Cardiac muscle cell (in vitro differentiated cells and primary cell): ENCODE data around the gene PRKCA. TPM values are rescaled to one million over a fixed set of nuclear protein-coding genes. Genes with fewer than 3 reads are reported as not detected.

Experiments used
- DNase-seq, 2 donors: peaks; one replicate each; pipeline versions ENCODE4 v3.0.0 to v3.0.0-alpha.2; 2010 to 2017; ENCODE audit warnings: low read depth in 1 of 2, low spot score in 1 of 2
- H3K27ac ChIP-seq: fragments of 200-600 bp; sonication (generic); 2 replicates; pipeline ENCODE4 v1.5.1; 2016
- H3K27me3 ChIP-seq: fragments of 200-600 bp; sonication (generic); 2 replicates; pipeline ENCODE4 v1.6.0; 2016; ENCODE audit warnings: control low read depth
- H3K36me3 ChIP-seq: fragments of 200-600 bp; sonication (generic); 2 replicates; pipeline ENCODE4 v1.5.1; 2016; ENCODE audit warnings: control low read depth
- H3K4me1 ChIP-seq: fragments of 200-600 bp; sonication (generic); 2 replicates; pipeline ENCODE4 v1.8.1; 2017; ENCODE audit warnings: low read depth, mild to moderate bottlenecking, mixed run types
- H3K4me3 ChIP-seq: fragments of 200-600 bp; sonication (generic); 2 replicates; pipeline ENCODE4 v1.5.1; 2016; ENCODE audit warnings: mild to moderate bottlenecking
- H3K9me3 ChIP-seq: fragments of 200-600 bp; sonication (generic); 2 replicates; pipeline ENCODE4 v1.5.1; 2017; ENCODE audit warnings: low read depth, mild to moderate bottlenecking, control low read depth
- CTCF ChIP-seq: IDR thresholded peaks from 2 replicates; pipeline ENCODE4 v1.5.1; 2012; ENCODE audit warnings: low read depth, mild to moderate bottlenecking, low read length
- polyA plus RNA-seq: library from polyadenylated mRNA; unstranded; fragments of >200 nt; fragmentation: Nextera tagmentation; extraction: Ambion mirVana; gene quantifications from 2 replicates; pipeline ENCODE4 v1.2.1, GENCODE V29; 2016
- total RNA-seq: library from RNA; depleted of rRNA; stranded (reverse); fragments of >200 nt; gene quantifications from 2 replicates; pipeline ENCODE4 v1.2.3, GENCODE V29; 2016

Gene PRKCA
- total and polyA plus RNA-seq, 2 experiments from 2014 or later: 3.1 to 10.3 TPM

- DNase-seq: no peak
- H3K4me1 ChIP-seq: no peaks in the 10 kb centered on the region
- TF ChIP-seq CTCF: no peak
- peak overlapping the region; percentile 12 for H3K4me3 ChIP-seq
- H3K27me3 ChIP-seq: peaks cover 42% of the 10 kb centered on the region
- no peak overlapping the region for H3K27ac ChIP-seq
- no peaks in the 10 kb centered on the region for H3K9me3 ChIP-seq
- H3K36me3 ChIP-seq: no peaks in the 10 kb centered on the region
Measured at GRCh38 chr17:66834426-66834918, 532.1 kb downstream of the PRKCA start.

- no peak for TF ChIP-seq CTCF
- Histone ChIP-seq H3K4me3 (peak within 1 kb of the TSS; percentile 12), H3K9me3 (no peaks in the 10 kb centered on the region), H3K4me1 (no peaks in the 10 kb centered on the region), H3K27me3 (peaks cover 42% of the 10 kb centered on the region), H3K27ac (no peak within 1 kb of the TSS), H3K36me3 (no peaks in the 10 kb centered on the region)
- peak in 1 of 2 donors; percentile 59 for DNase-seq
Measured at GRCh38 chr17:66834919-66835454, 532.6 kb downstream of the PRKCA start, which contains the start of gene CACNG5. Gene CACNG5 (plus strand): TSS chr17:66835117. CDS start chr17:66877333, 42,216 bp downstream.

GRCh38 chr17:66835476-66835875 is 533.1 kb downstream of the PRKCA start:
- Histone ChIP-seq H3K4me1 (no peaks in the 10 kb centered on the region), H3K36me3 (no peaks in the 10 kb centered on the region), H3K9me3 (no peaks in the 10 kb centered on the region), H3K27ac (no peak overlapping the region), H3K27me3 (peaks cover 42% of the 10 kb centered on the region), H3K4me3 (no peak overlapping the region)
- no peak for DNase-seq
- TF ChIP-seq CTCF: no peak

- H3K9me3 ChIP-seq: no peaks in the 10 kb centered on the region
- no peak overlapping the region for H3K27ac ChIP-seq
- no peaks in the 10 kb centered on the region for H3K36me3 ChIP-seq
- H3K4me3 ChIP-seq: no peak overlapping the region
- no peak for DNase-seq
- H3K27me3 ChIP-seq: peaks cover 42% of the 10 kb centered on the region
- no peak for TF ChIP-seq CTCF
- H3K4me1 ChIP-seq: no peaks in the 10 kb centered on the region
Measured at GRCh38 chr17:66836063-66837005, 533.9 kb downstream of the PRKCA start.

- Histone ChIP-seq H3K36me3 (no peaks in the 10 kb centered on the region), H3K27ac (no peak overlapping the region), H3K4me1 (no peaks in the 10 kb centered on the region), H3K27me3 (peaks cover 42% of the 10 kb centered on the region), H3K4me3 (no peak overlapping the region), H3K9me3 (no peaks in the 10 kb centered on the region)
- no peak for DNase-seq
- no peak for TF ChIP-seq CTCF
Measured at GRCh38 chr17:66837226-66837625, 534.8 kb downstream of the PRKCA start.
